Measurements from ENCODE around the gene SBK2.

The SBK2 gene

GRCh38 chr19:55552620-55553019, 15.7 kb upstream of the SBK2 start:
- Histone ChIP-seq H3K4me3 (ENCODE audit: low read depth, low read length) (no peak overlapping the region), H3K36me3 (ENCODE audit: control insufficient read depth, insufficient read depth, low read length) (no peaks in the 10 kb centered on the region), H3K9ac (ENCODE audit: low read depth, low read length) (no peak overlapping the region), H3K4me1 (ENCODE audit: control insufficient read depth, insufficient read depth, low read length) (peaks cover 3% of the 10 kb centered on the region), H3K9me3 (ENCODE audit: control insufficient read depth, insufficient read depth, low read length) (no peaks in the 10 kb centered on the region), H3K27me3 (ENCODE audit: control insufficient read depth, insufficient read depth, low read length) (no peaks in the 10 kb centered on the region)

GRCh38 chr19:55552206-55552605, 15.3 kb upstream of the SBK2 start:
- no peak overlapping the region for H3K4me3 ChIP-seq (ENCODE audit: low read depth, low read length)
- H3K4me1 ChIP-seq (ENCODE audit: control insufficient read depth, insufficient read depth, low read length), result peaks cover 4% of the 10 kb centered on the region
- no peaks in the 10 kb centered on the region for H3K27me3 ChIP-seq (ENCODE audit: control insufficient read depth, insufficient read depth, low read length)

GRCh38 chr19:55550321-55550650, 13.4 kb upstream of the SBK2 start:
- Histone ChIP-seq H3K27me3 (ENCODE audit: control insufficient read depth, insufficient read depth, low read length) (no peaks in the 10 kb centered on the region), H3K9me3 (ENCODE audit: control insufficient read depth, insufficient read depth, low read length) (no peaks in the 10 kb centered on the region), H3K4me1 (ENCODE audit: control insufficient read depth, insufficient read depth, low read length) (peaks cover 10% of the 10 kb centered on the region), H3K4me3 (ENCODE audit: low read depth, low read length) (peak overlapping the region; percentile 60), H3K9ac (ENCODE audit: low read depth, low read length) (peak overlapping the region; percentile 47), H3K36me3 (ENCODE audit: control insufficient read depth, insufficient read depth, low read length) (no peaks in the 10 kb centered on the region)

More at GRCh38 chr19:55552206-55552605, 15.3 kb upstream of the SBK2 start:
- Histone ChIP-seq H3K9me3 (ENCODE audit: control insufficient read depth, insufficient read depth, low read length) (no peaks in the 10 kb centered on the region), H3K36me3 (ENCODE audit: control insufficient read depth, insufficient read depth, low read length) (no peaks in the 10 kb centered on the region), H3K9ac (ENCODE audit: low read depth, low read length) (no peak overlapping the region)

- H3K4me1 ChIP-seq (ENCODE audit: control insufficient read depth, insufficient read depth, low read length), result peaks cover 10% of the 10 kb centered on the region
These were observed 12.8 kb upstream of the SBK2 start for GRCh38 chr19:55549500-55550320.

GRCh38 chr19:55546822-55547614, 10.1 kb upstream of the SBK2 start:
- H3K4me3 ChIP-seq (ENCODE audit: low read depth, low read length), result no peak overlapping the region

More at GRCh38 chr19:55549500-55550320, 12.8 kb upstream of the SBK2 start:
- H3K36me3 ChIP-seq (ENCODE audit: control insufficient read depth, insufficient read depth, low read length), result no peaks in the 10 kb centered on the region
- no peaks in the 10 kb centered on the region for H3K9me3 ChIP-seq (ENCODE audit: control insufficient read depth, insufficient read depth, low read length)
- H3K9ac ChIP-seq (ENCODE audit: low read depth, low read length), result peak overlapping the region; percentile 47
- no peaks in the 10 kb centered on the region for H3K27me3 ChIP-seq (ENCODE audit: control insufficient read depth, insufficient read depth, low read length)
- peak overlapping the region; percentile 60 for H3K4me3 ChIP-seq (ENCODE audit: low read depth, low read length)

GRCh38 chr19:55546011-55546410, 9.1 kb upstream of the SBK2 start:
- Histone ChIP-seq H3K4me3 (ENCODE audit: low read depth, low read length) (no peak overlapping the region), H3K9ac (ENCODE audit: low read depth, low read length) (no peak overlapping the region), H3K27me3 (ENCODE audit: control insufficient read depth, insufficient read depth, low read length) (no peaks in the 10 kb centered on the region), H3K36me3 (ENCODE audit: control insufficient read depth, insufficient read depth, low read length) (no peaks in the 10 kb centered on the region), H3K4me1 (ENCODE audit: control insufficient read depth, insufficient read depth, low read length) (peaks cover 7% of the 10 kb centered on the region), H3K9me3 (ENCODE audit: control insufficient read depth, insufficient read depth, low read length) (no peaks in the 10 kb centered on the region)

More at GRCh38 chr19:55546822-55547614, 10.1 kb upstream of the SBK2 start:
- peaks cover 7% of the 10 kb centered on the region for H3K4me1 ChIP-seq (ENCODE audit: control insufficient read depth, insufficient read depth, low read length)
- H3K9me3 ChIP-seq (ENCODE audit: control insufficient read depth, insufficient read depth, low read length), result no peaks in the 10 kb centered on the region
- no peak overlapping the region for H3K9ac ChIP-seq (ENCODE audit: low read depth, low read length)
- no peaks in the 10 kb centered on the region for H3K27me3 ChIP-seq (ENCODE audit: control insufficient read depth, insufficient read depth, low read length)
- H3K36me3 ChIP-seq (ENCODE audit: control insufficient read depth, insufficient read depth, low read length), result no peaks in the 10 kb centered on the region

GRCh38 chr19:55545443-55545842, 8.5 kb upstream of the SBK2 start, which contains the start of gene SBK3:
Gene SBK3, minus strand, starts transcription at chr19:55545543. Its CDS starts 0 bp downstream, at chr19:55545543.
- H3K4me1 ChIP-seq (ENCODE audit: control insufficient read depth, insufficient read depth, low read length), result peaks cover 7% of the 10 kb centered on the region
- no peaks in the 10 kb centered on the region for H3K27me3 ChIP-seq (ENCODE audit: control insufficient read depth, insufficient read depth, low read length)
- no peaks in the 10 kb centered on the region for H3K9me3 ChIP-seq (ENCODE audit: control insufficient read depth, insufficient read depth, low read length)
- H3K36me3 ChIP-seq (ENCODE audit: control insufficient read depth, insufficient read depth, low read length), result no peaks in the 10 kb centered on the region
- H3K9ac ChIP-seq (ENCODE audit: low read depth, low read length), result peak within 1 kb of the TSS; percentile 12
- no peak within 1 kb of the TSS for H3K4me3 ChIP-seq (ENCODE audit: low read depth, low read length)

- Histone ChIP-seq H3K4me3 (ENCODE audit: low read depth, low read length) (no peak overlapping the region), H3K4me1 (ENCODE audit: control insufficient read depth, insufficient read depth, low read length) (peaks cover 7% of the 10 kb centered on the region), H3K36me3 (ENCODE audit: control insufficient read depth, insufficient read depth, low read length) (no peaks in the 10 kb centered on the region), H3K9me3 (ENCODE audit: control insufficient read depth, insufficient read depth, low read length) (no peaks in the 10 kb centered on the region), H3K27me3 (ENCODE audit: control insufficient read depth, insufficient read depth, low read length) (no peaks in the 10 kb centered on the region), H3K9ac (ENCODE audit: low read depth, low read length) (no peak overlapping the region)
These were observed 8.0 kb upstream of the SBK2 start for GRCh38 chr19:55544776-55545439.

- Histone ChIP-seq H3K4me3 (ENCODE audit: low read depth, low read length) (no peak overlapping the region), H3K4me1 (ENCODE audit: control insufficient read depth, insufficient read depth, low read length) (peaks cover 7% of the 10 kb centered on the region), H3K27me3 (ENCODE audit: control insufficient read depth, insufficient read depth, low read length) (no peaks in the 10 kb centered on the region), H3K36me3 (ENCODE audit: control insufficient read depth, insufficient read depth, low read length) (no peaks in the 10 kb centered on the region), H3K9ac (ENCODE audit: low read depth, low read length) (no peak overlapping the region), H3K9me3 (ENCODE audit: control insufficient read depth, insufficient read depth, low read length) (no peaks in the 10 kb centered on the region)
These were observed 7.1 kb upstream of the SBK2 start for GRCh38 chr19:55544014-55544413.

- H3K4me1 ChIP-seq (ENCODE audit: control insufficient read depth, insufficient read depth, low read length), result peaks cover 7% of the 10 kb centered on the region
- no peaks in the 10 kb centered on the region for H3K36me3 ChIP-seq (ENCODE audit: control insufficient read depth, insufficient read depth, low read length)
- no peak overlapping the region for H3K9ac ChIP-seq (ENCODE audit: low read depth, low read length)
- no peak overlapping the region for H3K4me3 ChIP-seq (ENCODE audit: low read depth, low read length)
- no peaks in the 10 kb centered on the region for H3K27me3 ChIP-seq (ENCODE audit: control insufficient read depth, insufficient read depth, low read length)
- H3K9me3 ChIP-seq (ENCODE audit: control insufficient read depth, insufficient read depth, low read length), result no peaks in the 10 kb centered on the region
These were observed 6.6 kb upstream of the SBK2 start for GRCh38 chr19:55543567-55543966.

GRCh38 chr19:55542292-55542855, 5.4 kb upstream of the SBK2 start:
- Histone ChIP-seq H3K27me3 (ENCODE audit: control insufficient read depth, insufficient read depth, low read length) (no peaks in the 10 kb centered on the region), H3K9me3 (ENCODE audit: control insufficient read depth, insufficient read depth, low read length) (no peaks in the 10 kb centered on the region), H3K9ac (ENCODE audit: low read depth, low read length) (no peak overlapping the region), H3K4me1 (ENCODE audit: control insufficient read depth, insufficient read depth, low read length) (peaks cover 7% of the 10 kb centered on the region), H3K4me3 (ENCODE audit: low read depth, low read length) (no peak overlapping the region), H3K36me3 (ENCODE audit: control insufficient read depth, insufficient read depth, low read length) (no peaks in the 10 kb centered on the region)

Data from iPS-15b (cell line).